OCI-M1 (cell line): ENCODE data around the gene KIZ.

Experiments
- DNase-seq: peaks from one replicate; lab custom pipeline; 2025; lab: John Stamatoyannopoulos, UW

KIZ gene, protein sequence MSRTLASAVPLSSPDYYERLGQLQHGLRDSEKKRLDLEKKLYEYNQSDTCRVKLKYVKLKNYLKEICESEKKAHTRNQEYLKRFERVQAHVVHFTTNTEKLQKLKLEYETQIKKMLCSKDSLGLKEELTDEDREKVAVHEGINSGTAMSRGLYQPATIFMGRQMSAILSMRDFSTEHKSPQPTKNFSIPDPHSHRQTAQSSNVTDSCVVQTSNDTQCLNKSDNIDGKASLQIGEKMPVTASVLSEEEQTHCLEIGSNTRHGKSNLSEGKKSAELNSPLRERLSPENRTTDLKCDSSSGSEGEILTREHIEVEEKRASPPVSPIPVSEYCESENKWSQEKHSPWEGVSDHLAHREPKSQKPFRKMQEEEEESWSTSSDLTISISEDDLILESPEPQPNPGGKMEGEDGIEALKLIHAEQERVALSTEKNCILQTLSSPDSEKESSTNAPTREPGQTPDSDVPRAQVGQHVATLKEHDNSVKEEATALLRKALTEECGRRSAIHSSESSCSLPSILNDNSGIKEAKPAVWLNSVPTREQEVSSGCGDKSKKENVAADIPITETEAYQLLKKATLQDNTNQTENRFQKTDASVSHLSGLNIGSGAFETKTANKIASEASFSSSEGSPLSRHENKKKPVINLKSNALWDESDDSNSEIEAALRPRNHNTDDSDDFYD

DNA sequence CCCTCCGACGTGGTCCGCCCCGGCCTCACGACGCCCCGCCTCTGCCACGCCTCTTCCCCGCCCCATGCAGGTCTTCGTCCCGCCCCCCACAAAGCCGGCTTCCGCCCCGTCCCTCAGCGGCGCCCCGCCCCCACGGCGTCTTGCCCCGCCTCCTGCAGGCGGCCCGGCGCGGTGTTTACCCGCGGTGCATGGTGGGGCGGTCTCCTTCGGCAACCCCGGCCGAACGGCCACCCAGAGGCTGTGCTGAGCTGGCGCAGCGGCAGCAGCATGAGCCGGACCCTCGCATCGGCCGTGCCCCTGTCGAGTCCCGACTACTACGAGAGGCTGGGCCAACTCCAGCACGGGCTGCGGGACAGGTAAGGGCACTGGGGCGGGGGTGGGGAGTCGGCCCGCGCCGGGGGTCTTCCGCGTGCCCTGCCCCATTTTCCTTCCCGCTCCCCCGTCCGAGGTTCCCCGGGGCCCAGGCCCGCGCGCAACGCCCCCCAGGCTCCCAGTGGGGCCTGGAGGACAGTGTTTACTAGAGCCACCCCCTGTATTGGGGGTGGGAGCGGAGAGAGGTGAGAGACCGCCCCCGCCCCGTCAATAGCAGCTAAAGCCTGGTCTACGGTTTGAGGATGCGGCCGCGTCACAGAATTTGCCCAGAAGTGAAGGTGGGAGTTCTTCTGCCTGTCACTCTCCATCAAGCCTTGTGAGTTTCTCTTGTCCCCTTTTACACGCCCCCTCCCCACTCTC, at the start of gene KIZ:
TSS of gene KIZ (plus strand) at position 234 of the 732 bp plus-strand sequence. CDS start at position 268, 34 bp downstream.
- peak; percentile 95 for DNase-seq

DNA sequence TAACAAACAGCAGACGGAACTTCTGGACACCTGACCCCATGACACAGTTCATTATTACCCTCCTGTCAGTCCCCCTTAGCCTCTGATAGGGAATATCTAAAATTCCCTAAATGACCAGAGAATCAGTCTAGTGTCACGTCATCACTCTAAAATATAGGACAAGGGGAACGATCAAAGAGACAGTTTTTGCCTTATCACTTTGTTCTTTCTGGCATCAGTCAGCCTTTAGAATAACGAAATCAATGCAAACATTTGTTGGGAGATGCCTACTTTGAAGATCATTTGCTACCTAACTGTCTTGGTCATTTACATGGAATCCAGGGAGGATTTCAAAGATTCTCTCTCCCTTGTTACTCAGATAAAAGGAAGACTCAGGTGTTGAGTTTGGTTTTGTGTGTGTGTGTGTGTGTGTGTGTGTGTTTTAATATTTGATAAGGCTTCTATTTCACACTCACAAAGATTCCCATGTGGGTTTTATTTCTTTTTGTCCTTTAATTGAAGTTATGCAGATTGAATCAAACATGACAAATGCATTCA, 48.0 kb upstream of the KIZ start:
- DNase-seq, result no peak

DNA sequence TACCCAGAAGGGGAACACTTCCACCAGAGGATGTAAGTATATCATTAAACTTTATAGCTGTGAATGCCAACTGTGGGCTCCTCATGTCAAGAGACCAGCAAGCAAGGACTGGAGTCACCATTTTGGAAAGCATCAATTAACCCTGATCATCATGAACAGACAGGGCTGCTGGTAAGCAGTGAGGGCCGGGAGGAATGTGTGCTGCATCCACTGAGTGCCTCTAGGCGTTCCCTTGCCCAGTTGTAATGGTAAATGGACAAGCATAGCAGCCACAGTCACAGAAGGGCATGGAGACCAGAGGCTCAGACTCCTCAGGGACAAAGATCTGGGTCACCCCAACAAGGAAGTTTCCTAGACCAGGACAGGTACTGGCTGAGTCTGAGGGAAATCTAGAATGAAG, 43.3 kb upstream of the KIZ start:
- no peak for DNase-seq

DNA sequence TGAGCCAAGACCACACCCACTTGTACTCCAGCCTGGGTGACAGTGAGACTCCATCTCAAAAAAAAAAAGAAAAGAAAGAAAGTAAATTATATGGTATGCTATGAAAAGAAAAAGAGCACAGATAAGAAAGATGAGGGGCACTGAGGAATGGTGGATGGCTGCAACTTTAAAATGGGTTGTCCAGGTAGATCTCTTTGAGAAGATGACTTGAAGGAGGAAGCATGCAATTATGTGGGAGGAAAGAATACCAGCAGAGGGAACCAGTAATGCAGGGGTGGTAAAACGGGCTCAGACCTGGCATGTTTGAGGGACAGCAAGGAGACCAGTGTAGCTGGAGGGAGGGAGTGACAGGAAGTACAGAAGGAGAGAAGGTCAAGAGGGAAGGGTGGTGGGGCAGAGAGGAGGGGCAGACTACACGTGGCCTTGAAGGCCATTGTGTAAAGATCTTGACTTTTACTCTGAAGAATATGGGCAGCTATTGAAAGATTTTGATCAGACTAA, 42.0 kb upstream of the KIZ start:
- DNase-seq, result no peak

DNA sequence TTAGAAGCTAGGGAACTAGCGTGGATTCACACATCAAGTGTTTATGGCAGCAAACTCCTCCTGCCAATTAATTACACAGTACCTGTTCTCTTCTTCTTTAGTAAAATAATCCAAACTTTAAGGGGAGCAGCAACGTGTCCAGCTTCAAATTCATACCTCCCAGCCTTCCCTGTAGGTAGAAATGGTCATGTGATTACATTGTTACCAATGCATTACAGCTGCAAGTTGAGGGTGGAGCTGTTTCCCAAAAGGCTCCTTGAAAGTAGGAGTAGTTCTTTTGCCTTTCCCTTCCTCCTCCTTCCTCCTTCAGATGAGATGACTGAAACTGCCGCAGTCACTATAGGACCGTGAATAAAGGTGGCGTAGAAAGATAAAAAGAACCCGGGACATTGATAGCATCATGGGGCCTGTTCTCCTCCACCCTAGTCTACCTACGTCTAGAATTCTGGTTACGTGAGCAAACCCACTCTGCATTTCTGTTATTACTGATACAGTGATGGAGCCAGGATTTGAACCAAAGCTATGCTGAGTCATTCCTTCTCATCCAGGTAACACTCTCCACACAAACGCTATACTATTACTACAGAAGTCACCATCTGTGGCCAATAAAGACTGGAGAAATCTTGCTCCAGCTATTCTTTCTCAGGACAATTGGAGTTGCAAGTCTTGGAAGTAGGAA, 37.9 kb upstream of the KIZ start:
- no peak for DNase-seq

DNA sequence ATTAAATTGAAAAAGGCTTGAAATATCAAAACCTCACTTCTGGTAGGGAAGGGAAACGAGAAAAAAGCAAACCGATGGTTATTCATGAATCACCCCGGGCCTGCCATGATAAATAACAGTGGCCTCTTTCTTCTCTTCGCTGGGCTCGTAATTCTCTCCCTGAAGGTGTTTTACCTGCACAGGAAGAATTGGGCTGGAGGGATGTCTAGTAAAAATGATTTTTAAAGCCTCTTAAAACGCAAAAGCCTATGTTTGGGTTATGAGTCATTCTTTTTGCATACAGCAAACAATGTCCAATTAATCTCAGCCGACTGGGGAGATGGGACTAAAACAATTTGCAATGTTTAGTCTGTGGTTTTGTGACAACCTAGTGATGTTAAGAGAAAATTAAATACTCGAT, 36.5 kb upstream of the KIZ start:
- no peak for DNase-seq

DNA sequence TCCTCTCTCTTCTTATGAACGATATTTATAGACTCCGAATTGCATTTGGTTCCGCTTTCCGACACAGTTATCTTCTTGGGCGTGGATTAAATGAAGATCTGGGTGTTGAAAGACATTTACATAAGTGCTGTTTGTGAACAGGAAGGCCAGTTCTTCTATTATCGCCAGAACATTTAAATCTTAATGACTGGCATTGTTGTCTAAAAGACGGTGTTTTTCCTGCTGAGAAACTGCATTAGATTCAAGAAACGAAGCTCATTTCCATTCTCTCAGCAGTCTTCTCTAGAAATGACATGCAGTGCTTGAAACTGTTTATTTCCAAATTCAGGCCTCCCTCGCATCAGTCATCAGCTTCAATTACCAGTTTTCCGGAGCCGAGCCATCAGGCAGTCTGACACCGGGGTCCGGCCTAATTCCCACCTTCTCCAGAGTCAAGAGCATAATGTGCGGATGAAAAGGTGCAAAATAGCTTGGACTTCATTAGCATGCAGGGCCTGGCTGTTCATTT, 35.7 kb upstream of the KIZ start:
- peak; percentile 85 for DNase-seq

DNA sequence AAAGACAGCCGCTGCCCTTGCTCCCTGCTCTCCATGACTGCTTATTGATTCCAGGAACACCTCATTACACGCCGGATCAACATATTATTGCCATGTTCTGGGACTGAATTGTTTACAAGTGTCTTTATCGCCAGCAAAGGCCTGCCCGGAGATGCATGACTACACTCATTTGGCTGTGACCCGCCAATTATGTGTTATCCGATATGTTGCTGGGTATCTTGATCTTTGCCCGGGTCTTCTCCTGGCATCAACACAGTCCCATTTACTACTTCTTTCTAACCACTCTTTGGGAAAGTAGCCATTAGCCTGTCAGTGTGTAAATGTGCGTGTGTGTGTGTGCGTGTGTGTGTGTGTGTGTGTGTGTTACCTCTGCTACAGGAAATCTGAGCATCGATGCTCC, 35.2 kb upstream of the KIZ start:
- no peak for DNase-seq

DNA sequence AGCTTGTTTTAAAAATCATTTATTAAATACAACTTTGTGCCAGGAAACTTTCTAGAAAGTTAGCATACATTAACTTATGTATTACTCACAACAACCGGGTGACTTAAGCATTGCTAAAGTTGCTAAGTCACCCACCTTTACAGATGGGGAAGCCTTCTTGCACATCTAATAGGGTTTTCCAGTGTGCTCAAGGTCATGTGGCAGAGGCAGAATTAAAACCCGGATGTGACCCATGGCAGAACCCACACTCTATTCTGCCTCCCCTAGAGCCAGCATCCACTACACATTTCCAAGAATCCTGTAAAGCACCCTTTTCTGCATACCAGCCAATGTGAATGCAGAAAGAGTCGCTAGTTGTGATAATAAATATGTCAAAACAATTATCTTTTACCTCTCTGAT, 33.1 kb upstream of the KIZ start:
- no peak for DNase-seq

DNA sequence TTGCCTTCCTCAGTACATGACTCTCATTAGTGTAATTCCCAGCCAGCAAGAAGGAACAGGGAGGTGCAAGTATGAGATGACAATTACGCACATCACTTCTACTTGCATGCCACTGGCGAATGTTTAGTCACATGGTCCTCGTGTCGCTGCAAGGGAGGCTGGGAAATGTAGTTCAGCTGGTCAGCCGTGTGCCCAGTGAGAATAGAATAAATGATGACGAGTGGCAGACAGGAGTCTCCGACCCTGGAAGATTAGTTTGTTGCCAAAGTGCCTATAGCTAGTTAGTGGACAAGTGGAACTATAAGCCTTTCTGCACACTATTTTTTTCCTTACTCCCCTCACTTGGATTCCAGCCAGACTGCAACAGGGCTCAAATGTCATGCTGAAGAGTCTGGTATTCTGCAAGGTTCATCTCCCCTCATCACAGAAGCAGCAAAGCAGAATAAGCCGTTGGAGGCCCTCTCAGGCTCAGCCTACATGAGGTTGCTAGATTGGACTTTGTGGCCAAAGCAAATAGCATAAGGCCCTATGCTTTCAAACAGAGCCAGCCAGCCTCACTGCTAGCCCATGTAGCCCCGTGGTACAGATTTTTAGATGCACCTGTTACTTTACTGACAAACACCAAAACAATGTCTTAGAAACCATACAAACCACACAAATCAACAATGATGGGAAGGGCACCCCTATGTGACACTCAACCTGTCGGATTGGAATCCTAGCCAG, 29.4 kb upstream of the KIZ start:
- peak; percentile 62 for DNase-seq

DNA sequence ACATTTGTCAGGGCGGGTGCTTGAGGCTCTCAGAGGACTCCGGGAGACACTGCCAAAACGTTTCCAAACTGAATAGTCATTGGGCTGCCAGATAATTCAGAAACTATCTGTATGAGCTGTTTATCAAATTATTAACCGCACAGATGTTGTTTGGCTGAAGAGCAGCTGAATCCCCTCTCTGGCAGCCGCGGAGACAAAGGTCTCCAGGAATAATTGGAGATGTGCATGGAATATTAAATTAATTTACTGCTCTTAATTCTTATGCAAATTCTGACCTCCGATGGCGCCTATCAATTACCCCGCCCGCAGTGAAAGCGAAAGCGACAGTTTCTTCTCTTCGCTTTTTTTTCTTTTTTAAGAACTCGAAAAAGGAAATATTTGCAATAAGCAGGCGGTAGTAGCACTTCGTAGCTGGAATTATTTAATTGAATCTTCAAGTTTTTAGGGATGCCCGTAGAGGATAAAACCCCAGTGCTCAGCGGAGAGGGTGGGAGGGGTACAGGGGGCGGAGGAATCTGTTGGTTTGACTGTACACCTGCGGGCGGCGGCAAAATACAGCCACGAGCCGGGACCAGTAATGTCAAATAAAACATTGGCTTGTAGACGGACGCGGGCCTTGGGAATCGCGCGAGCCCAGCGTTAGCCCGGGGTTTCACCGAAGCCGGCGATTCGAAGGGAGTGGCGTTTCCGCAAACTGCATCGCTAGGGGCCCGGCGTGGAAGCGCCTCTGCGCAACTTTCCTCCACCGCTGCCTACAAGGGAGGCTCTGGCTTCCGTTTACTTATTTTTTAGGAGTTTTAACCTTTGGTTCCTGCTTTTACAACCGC, 25.9 kb upstream of the KIZ start:
- DNase-seq, result peak; percentile 82

DNA sequence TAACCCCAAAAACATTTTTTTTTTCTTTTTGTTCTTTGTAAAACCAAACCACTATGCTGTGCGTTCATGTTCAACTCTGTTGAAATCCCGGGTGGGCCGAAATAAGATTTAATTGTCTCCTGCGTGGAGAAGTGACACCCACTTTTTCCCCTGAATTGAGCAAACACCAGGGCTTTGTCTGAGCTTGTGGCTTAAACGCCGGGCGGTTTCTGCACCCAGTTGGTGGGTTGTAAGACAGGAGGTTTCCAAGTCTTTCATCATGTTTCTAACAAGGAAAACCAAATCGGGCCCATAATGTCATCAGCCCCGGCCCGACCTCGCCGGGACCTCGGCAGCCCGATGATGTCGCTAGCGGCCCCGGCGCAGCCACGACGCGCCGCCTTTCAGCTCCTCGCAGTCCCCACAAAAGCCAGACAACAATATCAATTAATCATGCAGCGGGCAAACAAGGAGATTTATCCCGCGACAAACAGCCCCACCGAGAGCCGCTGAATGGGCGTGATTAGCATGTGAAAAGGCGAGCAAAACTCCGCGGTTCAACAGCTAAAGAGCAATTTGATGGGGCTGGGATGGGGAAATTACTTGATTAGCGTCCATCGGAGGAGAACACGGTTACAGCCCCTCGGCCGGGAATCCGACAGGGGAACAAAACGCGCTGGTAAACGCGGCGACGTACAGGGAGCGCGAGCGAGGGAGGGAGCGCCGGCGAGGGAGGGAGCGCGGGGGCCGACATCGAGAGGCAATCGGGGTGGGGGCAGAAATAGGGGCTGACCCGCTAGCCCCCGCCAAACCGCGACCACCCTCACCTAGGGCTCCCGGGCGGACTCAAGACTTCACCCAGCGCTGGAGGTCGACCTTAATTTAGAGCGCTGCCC, 25.1 kb upstream of the KIZ start:
- DNase-seq, result peak; percentile 86

DNA sequence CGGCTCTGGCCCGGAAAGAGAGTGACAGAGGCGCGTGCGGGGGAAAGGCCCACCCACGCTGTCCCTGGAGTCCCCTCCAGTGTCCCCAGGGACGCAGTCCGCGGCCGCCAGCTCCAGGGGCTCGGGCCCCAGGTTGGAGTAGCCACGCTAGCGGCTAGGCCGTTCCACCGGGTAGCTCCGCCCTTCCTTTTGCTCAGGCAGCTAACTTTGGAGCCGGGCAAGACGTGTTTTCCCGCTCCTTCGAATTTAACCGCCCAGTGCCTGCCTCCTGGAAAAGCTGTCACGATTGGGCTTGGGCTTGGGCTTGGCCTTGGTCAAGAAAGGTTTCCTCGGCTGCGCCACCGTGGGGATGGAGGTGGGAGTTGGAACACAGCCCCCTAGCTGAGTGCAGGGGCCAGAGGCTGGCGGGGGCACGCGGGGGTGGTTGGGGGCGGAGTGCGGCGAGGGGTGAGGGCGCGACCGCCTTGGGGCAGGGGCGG, 24.4 kb upstream of the KIZ start:
- DNase-seq, result no peak

DNA sequence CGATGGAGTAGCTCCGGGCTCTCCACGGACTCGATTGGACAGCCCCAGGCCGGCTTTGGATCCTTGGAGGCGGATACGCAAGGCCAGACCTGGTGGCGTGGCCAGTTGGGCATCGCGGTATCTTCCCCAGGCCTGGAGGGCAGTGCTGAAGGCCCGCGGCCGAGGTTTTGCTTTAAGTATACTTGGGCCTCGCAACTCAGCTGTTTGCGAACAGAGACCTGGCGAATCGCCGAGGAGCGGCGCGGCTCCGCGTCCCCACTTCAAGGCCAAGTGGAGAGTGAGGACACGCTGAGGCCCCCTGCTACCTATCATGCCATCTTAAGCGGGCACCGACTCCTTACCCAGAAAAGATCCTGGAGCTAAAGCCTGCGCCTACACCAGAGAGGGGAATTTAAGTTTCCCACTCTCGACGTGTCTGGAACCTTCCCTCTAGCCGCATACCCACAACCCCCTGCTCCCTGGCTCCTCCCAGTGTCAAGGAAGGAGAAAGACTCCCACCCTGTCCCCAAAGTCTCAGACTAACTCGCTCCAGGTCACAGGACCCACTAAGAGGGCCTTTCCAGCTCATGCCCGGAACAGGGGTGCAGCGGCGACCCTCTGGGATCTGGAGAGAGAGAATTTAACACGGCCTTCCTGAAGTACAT, 23.8 kb upstream of the KIZ start:
- DNase-seq, result peak; percentile 26

DNA sequence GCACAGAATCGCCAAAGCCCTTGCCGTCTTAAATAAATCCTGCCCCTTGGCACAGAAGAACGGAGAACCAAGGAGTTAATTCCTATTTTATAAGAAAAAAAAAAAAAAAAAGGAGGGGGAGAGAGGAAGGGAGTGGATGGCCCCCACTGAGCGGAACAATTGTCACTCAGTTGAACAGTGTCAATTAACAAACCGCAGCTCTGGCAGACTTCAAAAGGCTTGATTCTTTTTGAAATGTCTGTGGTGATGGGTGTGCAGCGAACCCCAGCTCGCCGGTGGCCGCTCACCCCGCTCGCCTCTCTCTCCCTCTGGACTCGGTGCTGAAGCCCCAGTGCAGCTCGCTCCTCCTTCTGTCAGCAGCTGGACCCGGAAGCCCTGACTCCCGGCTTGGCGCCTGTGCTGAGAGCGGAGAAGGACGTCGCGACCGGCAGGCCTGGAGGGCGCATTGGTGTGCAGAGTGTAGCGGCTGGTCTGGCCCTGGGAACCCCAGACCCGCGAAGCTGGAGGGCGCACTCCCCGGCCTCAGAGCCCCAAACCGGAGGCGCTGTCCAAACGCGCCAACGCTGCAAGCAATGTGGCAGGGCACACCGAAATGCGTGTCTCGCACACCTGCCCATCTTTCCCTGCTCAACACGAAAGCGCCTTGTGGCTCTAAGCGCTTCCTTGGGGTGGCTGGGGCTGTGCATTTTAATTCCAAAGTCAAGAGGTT, 23.1 kb upstream of the KIZ start:
- DNase-seq, result peak; percentile 23

DNA sequence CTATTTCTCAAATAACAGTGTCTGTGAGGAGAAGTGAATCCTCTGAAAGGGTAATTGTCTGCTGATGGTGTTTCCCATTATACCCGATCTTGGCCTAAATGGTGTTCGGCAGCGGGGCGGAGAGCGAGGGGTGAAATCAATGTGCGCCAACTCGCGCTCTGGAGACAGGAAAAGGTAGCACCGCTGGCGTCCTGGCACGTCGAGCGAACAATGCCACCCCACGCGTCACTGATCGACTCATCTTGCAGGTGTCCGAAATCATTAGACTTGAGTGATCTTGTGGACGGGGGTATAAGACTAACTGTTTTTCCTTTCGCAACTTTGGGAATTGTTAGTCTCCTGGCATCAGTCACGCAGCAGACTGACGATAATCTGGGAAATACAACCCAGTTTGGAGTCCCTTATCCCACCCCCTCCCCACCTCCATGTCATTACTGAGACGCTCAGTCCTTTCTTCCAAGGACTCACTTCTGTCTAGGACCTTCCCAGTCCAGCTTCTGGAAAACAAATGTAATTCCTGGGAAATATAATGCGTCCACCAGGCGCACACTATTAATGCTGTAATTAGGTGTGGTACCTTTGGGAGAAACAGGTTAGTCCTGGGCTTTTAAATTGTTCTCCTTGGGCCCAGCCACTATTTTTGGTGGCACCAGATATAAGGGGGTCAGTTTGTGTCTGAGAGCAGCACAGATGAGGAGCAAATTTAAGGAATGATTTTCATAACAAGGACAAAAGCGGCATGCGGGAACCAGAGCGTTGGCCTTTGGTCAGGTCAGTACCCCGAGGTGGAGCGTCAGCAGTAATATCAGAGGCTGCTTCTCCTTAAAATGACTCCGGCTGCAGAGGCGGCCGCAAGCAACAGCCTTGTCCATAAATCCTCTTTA, 22.1 kb upstream of the KIZ start:
- DNase-seq, result no peak

DNA sequence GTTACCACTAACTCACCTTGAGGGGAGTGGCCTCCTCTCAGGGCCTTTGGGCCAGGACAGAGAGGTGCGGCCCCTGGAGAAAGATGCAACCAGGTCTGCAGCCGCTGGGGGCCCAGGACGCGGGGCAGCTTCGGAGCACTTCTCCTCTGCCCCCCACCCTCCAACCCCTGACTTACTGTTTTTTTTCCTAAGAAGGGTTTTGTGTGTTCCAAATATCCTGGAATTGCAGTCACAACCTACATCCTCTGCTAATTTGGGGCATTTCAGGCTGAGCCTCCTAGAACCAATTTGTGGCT, 21.5 kb upstream of the KIZ start:
- DNase-seq, result no peak
